ENCODE measurements around the gene TNS3.

DNA sequence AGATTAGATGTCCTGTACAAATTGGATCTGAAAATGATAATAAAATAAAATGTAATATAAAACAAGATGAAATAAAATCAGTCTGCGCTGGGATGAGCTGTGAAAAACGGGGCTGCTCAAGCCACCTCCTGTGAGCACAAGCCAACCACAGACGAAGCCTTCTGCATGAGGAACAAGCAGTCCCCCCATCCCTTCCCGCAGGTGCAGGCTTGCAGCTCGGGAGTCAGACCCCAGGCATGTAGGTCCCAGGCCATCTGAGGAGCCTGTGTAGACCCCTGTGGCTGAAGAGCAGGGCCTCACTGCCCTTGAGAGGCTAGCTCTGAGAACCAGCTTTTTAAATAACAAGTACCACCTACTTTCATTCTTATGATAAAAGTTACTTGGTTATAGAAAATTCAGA, 123.4 kb downstream of the TNS3 start:
- TF ChIP-seq POLR2A (IDR thresholded peaks at IDR 0.05; ENCODE audit: low read length) (no peak), GATA1 (IDR thresholded peaks at IDR 0.05; ENCODE audit: low read depth, low read length) (no peak)
